ENCODE data around the gene SMPD4. TPM values are rescaled to one million over a fixed set of nuclear protein-coding genes. Genes with fewer than 3 reads are reported as not detected.

The SMPD4 gene
- total RNA-seq, 2 experiments from 2014 or later = 105 to 107 TPM

Other genes with a start within 250 kb of the SMPD4 start
- gene RAB6C, start 201.9 kb downstream of the SMPD4 start, total RNA-seq = under 1 TPM; 0.06 TPM
- gene POTEF, start 52.4 kb downstream of the SMPD4 start, total RNA-seq = not detected
- 1 to 10 TPM in 1 of 2 experiments, under 1 TPM in 1; 0.70 to 1.1 TPM for gene CCDC74B, start 36.5 kb downstream of the SMPD4 start, total RNA-seq
- 100 to 1,000 TPM; 326 to 336 TPM for gene MZT2B, start 660 bp upstream of the SMPD4 start, total RNA-seq
- gene TUBA3E, start 16.8 kb upstream of the SMPD4 start, total RNA-seq = not detected
- gene IMP4, start 161.3 kb upstream of the SMPD4 start, total RNA-seq = 100 to 1,000 TPM; 238 to 240 TPM
- 10 to 100 TPM; 51.8 to 54.3 TPM for gene PTPN18, start 174.5 kb upstream of the SMPD4 start, total RNA-seq

All from activated CD8-positive, alpha-beta memory T cell treated with anti-CD3 and anti-CD28 coated beads for 36 hours (primary cell).